GM21529 (cell line): ENCODE measurements around the gene VPS13D.

ENCODE experiments used
- ATAC-seq: cut with Tn5 transposase; IDR thresholded peaks from one replicate; pipeline ENCODE4 v1.9.1; 2021; ENCODE audit not compliant: unreplicated experiment

VPS13D gene

GRCh38 chr1:12547586-12548225 is 317.9 kb downstream of the VPS13D start:
- ATAC-seq = no peak

GRCh38 chr1:12548279-12548972 is 318.6 kb downstream of the VPS13D start:
- no peak for ATAC-seq

DNA sequence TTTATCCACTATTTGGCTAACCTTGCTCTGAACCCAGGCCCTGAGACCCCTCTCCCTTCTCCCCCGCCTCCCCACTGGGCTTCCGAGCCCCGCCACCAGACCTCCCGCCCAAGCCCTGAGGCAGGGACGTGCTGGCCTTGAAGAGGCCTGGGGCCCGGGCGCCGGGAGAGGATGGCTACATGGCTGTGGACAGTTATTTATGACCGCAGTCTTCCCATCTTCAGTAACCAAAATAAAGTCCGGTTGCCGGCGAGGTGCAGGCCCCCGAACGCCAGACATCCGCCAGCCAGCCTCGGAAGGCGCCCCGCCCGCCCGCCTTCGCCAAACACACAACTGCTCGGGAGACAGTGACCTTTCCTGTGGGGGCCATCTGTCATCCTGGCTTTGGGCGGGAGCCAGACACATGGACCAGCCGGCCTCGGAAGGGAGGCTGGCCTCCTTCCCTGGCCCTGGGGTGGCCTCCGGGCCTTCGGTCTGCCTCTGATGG is 319.2 kb downstream of the VPS13D start:
- ATAC-seq = no peak

DNA sequence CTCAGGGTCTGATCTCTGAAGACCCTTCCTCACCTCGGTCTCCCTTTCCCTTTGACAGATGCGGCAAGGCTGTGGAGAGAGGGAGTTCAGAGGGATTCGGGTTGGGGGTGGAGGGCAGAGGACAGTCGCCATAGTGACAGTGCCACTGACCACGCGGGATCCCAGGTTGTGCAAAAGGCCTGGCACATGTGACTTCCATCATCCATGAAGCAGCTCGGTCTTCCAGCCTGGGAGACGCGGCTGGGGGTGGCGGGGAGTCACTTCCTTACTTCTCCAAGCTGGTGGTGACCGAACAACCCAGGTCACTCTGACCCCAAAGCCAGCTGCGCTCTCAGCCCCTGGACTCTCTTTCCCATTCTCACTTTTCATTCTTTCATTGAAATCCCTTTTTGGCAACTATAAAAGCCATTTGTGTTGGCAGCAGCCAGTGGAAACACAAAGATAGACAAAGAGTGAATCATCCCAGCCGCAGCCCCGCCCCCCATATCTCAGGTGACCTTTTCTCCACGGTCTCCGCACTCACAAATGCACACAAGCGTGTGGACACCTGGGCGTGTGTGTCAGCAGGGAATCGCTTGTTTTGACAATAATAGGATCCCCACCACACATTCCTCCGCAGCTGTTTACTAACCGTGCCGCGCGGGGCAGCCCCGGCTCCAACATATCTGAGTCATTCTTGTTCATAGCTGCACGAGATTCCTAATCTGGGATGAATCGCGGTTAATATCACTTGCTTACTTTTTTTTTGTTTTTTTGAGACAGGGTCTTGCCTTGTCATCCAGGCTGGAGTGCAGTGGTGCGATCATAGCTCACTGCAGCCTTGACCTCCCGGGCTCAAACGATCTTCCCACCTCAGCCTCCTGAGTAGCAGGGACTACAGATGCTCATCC is 319.9 kb downstream of the VPS13D start:
- no peak for ATAC-seq

GRCh38 chr1:12551584-12551983 is 321.8 kb downstream of the VPS13D start:
- ATAC-seq = no peak

GRCh38 chr1:12552111-12552888 is 322.5 kb downstream of the VPS13D start:
- ATAC-seq = no peak

DNA sequence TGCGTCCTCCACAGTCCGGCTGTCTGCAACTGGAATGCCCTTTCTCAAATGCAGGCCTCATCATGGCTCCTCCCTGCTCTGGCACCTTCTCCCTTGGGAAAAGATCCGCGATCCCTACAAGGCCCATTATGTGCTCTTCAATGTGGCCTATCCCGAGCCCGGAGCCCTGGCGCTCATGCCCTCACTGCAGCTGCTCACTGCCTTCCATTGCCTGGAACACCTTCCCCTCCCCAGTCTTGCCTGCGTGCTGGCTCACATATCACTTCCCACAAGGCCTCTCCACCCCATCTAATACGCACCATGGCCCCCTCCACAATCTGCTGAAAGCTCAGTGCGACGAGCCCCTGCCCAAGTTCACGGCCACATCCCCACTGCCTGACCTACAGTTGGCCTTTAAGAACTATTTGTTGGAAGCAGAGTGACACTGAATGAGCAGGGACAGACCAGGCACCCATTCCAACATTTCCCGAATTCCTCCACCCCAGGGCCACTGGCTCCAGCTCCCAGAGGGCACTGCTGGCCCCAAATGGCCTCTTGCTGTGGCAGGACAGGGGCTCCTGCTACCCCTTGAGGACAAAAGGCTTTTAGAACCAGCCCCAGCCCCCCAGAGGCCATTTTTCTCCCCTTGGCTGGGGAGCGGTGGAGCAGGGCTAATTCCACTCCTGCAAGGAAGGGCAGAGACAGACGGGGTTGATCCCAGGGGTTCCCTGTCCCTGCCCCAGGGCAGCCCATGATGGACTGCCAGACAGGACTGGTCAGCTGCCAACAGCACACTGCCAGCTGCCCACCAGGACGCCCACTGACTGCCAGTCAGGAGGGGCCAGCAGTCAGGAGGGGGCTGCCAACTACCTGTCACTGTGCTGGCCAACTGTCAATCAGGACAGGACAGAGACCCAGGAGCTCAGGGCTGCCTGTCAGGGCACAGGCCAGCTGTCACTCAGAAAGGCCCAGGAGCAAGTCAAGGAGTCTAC is 323.4 kb downstream of the VPS13D start:
- no peak for ATAC-seq

DNA sequence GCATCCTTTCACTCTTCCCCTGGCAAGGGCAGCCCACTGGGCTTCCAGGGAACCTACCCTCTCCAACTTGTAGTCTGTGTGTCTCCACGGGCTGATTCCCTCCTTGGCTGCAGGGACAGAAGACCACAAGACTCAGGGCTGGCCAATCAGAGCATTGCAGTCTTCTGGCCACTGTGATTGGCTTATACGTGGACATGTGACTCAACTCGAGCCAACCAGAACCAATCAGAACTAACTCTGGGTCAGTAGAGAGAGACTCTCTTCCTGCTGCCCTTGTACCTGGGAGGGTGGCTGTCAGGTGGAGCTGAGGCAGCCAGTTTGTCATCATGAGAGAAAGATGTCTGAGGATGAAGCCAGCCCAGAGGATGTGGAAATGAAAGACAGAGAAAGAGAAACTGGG is 324.1 kb downstream of the VPS13D start:
- no peak for ATAC-seq

DNA sequence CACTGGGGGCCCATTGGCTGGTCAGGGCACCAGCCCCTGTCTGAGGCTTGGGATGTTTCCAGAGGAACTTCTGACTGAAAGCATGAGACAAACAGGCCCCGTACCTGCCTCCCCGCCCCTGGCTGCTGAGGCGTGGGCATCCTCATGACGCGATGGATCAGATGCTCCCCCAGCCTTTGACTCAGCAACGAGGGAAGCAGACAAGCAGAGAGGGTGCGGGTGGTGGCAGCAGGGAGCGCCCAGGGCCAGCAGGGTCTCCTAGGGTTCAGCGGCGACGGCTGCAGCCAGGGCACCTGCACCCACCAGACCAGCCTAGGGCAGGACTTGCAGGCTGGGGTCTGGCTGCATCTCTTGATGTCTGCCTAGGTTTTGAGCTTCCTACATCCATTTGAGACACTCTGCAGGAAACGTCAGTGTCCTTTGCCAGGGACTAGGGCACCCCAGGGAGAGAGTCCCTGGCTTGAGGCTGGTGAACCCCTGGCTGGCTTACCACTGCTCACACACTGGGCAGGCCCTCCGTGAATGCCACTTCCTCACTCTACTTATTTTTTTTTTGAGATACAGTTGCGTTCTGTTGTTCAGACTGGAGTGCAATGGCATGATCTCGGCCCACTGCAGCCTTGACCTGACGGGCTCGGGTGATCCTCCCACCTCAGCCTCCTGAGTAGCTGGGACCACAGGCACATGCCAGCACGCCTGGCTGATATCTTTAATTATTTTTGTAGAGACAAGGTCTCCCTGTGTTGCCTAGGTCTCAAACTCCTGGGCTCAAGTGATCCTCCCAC is 324.9 kb downstream of the VPS13D start:
- no peak for ATAC-seq

GRCh38 chr1:12555411-12556367 is 325.9 kb downstream of the VPS13D start:
- no peak for ATAC-seq

DNA sequence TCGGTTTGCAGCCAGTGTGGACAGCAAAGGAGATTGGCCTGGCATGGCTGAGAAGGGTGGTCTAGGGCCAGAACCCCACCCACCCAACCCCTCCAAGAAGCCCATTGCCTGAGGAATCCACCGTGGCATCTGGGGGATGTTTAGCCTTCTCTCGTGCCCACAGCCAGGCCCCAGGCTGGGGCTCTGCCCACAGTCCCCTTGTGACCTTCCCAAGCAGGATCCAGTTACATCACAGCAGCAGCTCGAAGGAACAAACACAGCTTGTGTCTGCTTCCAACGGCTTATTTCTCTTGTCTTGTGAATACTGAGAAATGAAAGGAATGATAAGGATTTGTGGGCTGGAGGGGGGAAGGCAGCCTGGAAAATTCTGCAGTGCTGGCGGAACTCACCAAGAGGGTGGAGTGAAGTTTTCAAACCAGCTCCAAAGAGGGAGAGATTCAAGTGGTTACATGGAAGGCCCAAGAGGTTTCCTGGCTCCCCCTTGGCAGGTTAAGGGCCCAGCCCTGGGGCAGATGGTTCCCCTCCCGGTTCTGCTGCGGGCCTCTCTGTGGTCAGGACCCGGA is 326.6 kb downstream of the VPS13D start:
- ATAC-seq = no peak

DNA sequence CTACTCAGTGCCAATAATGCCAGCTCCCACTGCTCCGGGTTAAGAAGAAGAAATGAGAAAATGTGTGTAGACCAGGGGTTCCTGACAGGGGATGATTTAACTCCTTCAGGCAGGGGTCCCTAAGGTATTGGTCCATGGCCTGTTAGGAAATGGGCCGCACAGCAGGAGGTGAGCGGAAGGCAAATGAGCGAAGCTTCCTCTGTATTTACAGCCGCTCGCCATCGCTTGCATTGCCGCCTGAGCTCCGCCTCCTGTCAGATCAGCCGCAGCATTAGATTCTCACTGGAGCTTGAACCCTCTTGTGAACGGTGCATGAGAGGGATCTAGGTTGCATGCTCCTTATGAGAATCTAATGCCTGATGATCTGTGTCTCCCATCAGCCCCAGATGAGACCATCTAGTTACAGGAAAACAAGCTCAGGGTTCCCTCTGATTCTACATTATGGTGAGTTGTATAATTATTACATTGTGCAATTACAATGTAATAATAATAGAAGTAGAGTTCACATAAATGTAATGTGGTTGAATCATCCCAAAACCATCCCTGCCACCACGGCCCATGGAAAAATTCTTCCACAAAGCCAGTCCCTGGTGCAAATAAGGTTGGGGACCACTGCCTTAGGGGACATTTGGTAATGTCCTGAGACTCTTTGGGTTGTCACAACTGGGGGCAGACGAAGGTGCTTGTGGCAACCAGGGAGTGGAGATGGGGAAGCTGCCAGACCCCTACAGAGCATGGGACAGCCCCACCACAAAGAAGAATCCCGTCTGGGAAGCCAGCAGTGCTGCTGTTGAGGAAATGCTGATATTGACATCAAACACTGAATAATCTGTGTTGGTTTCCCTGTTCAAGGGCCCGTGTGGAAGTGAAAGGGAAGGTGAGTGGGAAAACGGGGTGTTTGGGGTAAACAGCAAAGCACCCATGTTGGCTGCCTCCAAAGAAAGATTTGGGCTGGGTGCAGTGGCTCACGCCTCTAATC is 327.4 kb downstream of the VPS13D start:
- ATAC-seq = no peak

DNA sequence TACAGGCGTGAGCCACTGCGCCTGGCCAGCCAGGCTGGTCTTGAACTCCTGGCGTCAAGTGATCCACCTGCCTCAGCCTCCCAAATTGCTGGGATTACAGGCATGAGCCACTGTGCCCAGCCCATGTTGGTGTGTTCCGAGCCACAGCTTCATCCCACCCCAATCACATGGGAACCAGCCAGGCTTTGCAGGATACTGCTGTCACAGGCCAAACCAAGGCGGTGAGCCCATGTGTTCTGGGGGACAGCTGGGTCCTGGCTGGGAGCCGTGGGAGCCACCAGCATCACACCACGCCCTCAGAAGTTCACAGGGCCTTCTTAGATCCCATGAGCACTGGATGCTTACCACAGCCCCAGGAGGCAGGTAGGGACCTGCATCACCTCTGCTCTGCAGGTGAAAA is 331.3 kb downstream of the VPS13D start:
- no peak for ATAC-seq
